Stomach (tissue), 4 donors: ENCODE results near the gene OPHN1.

Experiments
- POLR2A ChIP-seq, 4 donors: fragments of 450-650 bp; IDR thresholded peaks; one replicate each; pipeline ENCODE4 v1.6.1; 2016; ENCODE audit warnings: antibody characterized with exemption in 4 of 4, control low read depth in 2 of 4, mild to moderate bottlenecking in 1 of 4, moderate library complexity in 1 of 4
- POLR2AphosphoS5 ChIP-seq, 3 donors: sonication (generic); formaldehyde crosslinking; IDR thresholded peaks; one replicate each; pipeline ENCODE4 v1.6.1; 2016; ENCODE audit warnings: antibody characterized with exemption in 3 of 3
- TF ChIP-seq, protein P1 (sequence below), 7 experiments: fragments of 450-650 bp in 4 of 7; fragments of 200-600 bp in 3 of 7; sonication (generic) in 3 of 7; IDR thresholded peaks; one replicate each; pipeline ENCODE4 v1.5.1; 2016 to 2019; ENCODE audit warnings: antibody characterized with exemption in 7 of 7, control low read depth in 2 of 7, mild to moderate bottlenecking in 1 of 7

DNA sequence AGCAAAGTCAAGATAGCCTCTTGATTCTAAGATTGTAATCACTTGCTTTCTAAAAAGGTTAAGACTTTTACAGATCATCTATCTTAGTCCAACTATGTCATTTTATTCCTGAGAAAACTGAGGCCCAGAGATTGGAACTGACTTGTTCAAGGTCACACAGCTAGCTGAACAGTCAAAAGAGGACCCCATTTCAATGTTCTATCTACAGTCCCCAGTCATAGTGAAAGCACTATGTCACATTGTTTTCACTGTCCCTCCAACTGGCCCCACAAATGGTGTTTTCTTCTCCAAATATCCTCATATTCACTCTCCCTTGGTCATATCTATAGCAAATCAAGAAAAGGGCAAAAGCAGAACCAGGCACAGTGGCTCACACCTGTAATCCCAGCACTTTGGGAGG is 145.2 kb downstream of the OPHN1 start:
- TF ChIP-seq, protein P1, sequence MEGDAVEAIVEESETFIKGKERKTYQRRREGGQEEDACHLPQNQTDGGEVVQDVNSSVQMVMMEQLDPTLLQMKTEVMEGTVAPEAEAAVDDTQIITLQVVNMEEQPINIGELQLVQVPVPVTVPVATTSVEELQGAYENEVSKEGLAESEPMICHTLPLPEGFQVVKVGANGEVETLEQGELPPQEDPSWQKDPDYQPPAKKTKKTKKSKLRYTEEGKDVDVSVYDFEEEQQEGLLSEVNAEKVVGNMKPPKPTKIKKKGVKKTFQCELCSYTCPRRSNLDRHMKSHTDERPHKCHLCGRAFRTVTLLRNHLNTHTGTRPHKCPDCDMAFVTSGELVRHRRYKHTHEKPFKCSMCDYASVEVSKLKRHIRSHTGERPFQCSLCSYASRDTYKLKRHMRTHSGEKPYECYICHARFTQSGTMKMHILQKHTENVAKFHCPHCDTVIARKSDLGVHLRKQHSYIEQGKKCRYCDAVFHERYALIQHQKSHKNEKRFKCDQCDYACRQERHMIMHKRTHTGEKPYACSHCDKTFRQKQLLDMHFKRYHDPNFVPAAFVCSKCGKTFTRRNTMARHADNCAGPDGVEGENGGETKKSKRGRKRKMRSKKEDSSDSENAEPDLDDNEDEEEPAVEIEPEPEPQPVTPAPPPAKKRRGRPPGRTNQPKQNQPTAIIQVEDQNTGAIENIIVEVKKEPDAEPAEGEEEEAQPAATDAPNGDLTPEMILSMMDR (IDR thresholded peaks at IDR 0.05) = no peak
- TF ChIP-seq POLR2A (IDR thresholded peaks at IDR 0.05) (no peak), POLR2AphosphoS5 (IDR thresholded peaks at IDR 0.05) (no peak)
